K562 (cell line): ENCODE data around the gene ANGPTL7. TPM values are rescaled to one million over a fixed set of nuclear protein-coding genes. Genes with fewer than 3 reads are reported as not detected.

ENCODE experiments used
- ATAC-seq: fragments of 200-7000 bp; cut with Tn5 transposase; 3 replicates; pipeline ENCODE4 v1.9.1; 2020; ENCODE audit warnings: moderate library complexity
- BruUV-seq: library from RNA; stranded (reverse); fragments of 400-500 nt; replicated peaks from 2 replicates; lab custom pipeline; 2021; lab: Mats Ljungman, UMichigan
- CTCF ChIA-PET: fragments of 300-600 bp; formaldehyde crosslinking; extraction: SDS; loops from one replicate; lab custom pipeline; 2021; ENCODE audit warnings: low intra/inter-chr PET ratio; lab: Yijun Ruan, JAX
- POLR2A ChIA-PET: fragments of 300-600, 350-650 bp; sonication (Branson Sonifier 250); formaldehyde crosslinking; extraction: SDS; loops from one replicate; lab custom pipeline; 2021; ENCODE audit warnings: antibody characterized with exemption, inconsistent platforms; lab: Yijun Ruan, JAX
- DNase-seq, 4 experiments: peaks; one replicate each; pipeline versions ENCODE4 v3.0.0 to v3.0.0-alpha.2; 2011 to 2018; ENCODE audit warnings: low spot score in 3 of 4, mixed read lengths in 3 of 4; ENCODE audit errors: extremely low read depth in 1 of 4
- FAIRE-seq: peaks from 2 replicates; lab custom pipeline; 2011; peaks lifted over from hg19 to GRCh38; lab: Jason Lieb, UNC
- H2AFZ ChIP-seq: 2 replicates; pipeline ENCODE4 v1.6.0; 2011; ENCODE audit warnings: low read depth, low read length, control low read depth, inconsistent platforms
- H3K27ac ChIP-seq: fragments of 200-600 bp; 3 replicates; pipeline ENCODE4 v1.8.0; 2011; ENCODE audit warnings: low read depth, mild to moderate bottlenecking, control low read depth, inconsistent platforms, low read length, moderate library complexity, mixed read lengths; ENCODE audit errors: extremely low read depth
- H3K27me3 ChIP-seq, 2 experiments: fragments of 300-600 bp in 1 of 2; 2 replicates in 1 of 2; 3 replicates in 1 of 2; pipeline versions ENCODE4 v1.6.0 to v1.8.0; 2011; ENCODE audit warnings: inconsistent platforms in 2 of 2, low read length in 2 of 2, mild to moderate bottlenecking in 1 of 2, mixed read lengths in 1 of 2, moderate library complexity in 1 of 2; ENCODE audit not compliant: control insufficient read depth in 2 of 2, insufficient read depth in 2 of 2
- H3K36me3 ChIP-seq: fragments of 300-600 bp; 3 replicates; pipeline ENCODE4 v1.8.0; 2011; ENCODE audit warnings: mild to moderate bottlenecking, low read length, inconsistent platforms; ENCODE audit not compliant: control insufficient read depth, insufficient read depth
- H3K4me1 ChIP-seq, 2 experiments: fragments of 200-600 bp in 1 of 2; replicated peaks in 1 of 2; 2 replicates in 1 of 2; 3 replicates in 1 of 2; pipeline versions ENCODE4 v1.5.1 to v1.8.0; 2011; ENCODE audit warnings: inconsistent platforms in 2 of 2, low read length in 2 of 2, mild to moderate bottlenecking in 1 of 2, mixed read lengths in 1 of 2, moderate library complexity in 1 of 2; ENCODE audit not compliant: control insufficient read depth in 2 of 2, insufficient read depth in 2 of 2
- H3K4me2 ChIP-seq: 2 replicates; pipeline ENCODE4 v1.6.1; 2011; ENCODE audit warnings: low read length, control low read depth, inconsistent platforms, mixed read lengths; ENCODE audit not compliant: insufficient read depth
- H3K4me3 ChIP-seq: fragments of 200-600 bp; sonication (generic), shearing (Covaris generic); 2 replicates; pipeline ENCODE4 v1.5.1; 2016; ENCODE audit warnings: control low read depth, inconsistent platforms
- H3K79me2 ChIP-seq: fragments of 200-600 bp; 3 replicates; pipeline ENCODE4 v1.8.0; 2011; ENCODE audit warnings: low read length, inconsistent platforms; ENCODE audit not compliant: control insufficient read depth, insufficient read depth
- H3K9ac ChIP-seq, 2 experiments: 2 replicates each; pipeline versions ENCODE4 v1.6.0 to v1.6.1; 2011; ENCODE audit warnings: low read depth in 2 of 2, low read length in 2 of 2, control low read depth in 1 of 2, inconsistent platforms in 1 of 2, mild to moderate bottlenecking in 1 of 2, mixed read lengths in 1 of 2; ENCODE audit not compliant: insufficient read depth in 1 of 2
- H3K9me1 ChIP-seq: one replicate; pipeline ENCODE4 v1.6.0; 2011; ENCODE audit warnings: inconsistent platforms, mild to moderate bottlenecking, low read length, moderate library complexity; ENCODE audit not compliant: control insufficient read depth, insufficient read depth
- H3K9me3 ChIP-seq: replicated peaks from 2 replicates; pipeline ENCODE4 v1.5.1; 2011; ENCODE audit warnings: low read depth, low read length, inconsistent platforms; ENCODE audit not compliant: control insufficient read depth, insufficient read depth
- H4K20me1 ChIP-seq: replicated peaks from 2 replicates; pipeline ENCODE4 v1.6.1; 2011; ENCODE audit warnings: low read length, inconsistent platforms, mixed read lengths; ENCODE audit not compliant: control insufficient read depth, insufficient read depth
- ARID4B ChIP-seq: sonication (generic); formaldehyde crosslinking; IDR thresholded peaks from 2 replicates; pipeline ENCODE4 v1.8.0; 2022; ENCODE audit warnings: mild to moderate bottlenecking, missing genetic modification reagents
- DMBX1 ChIP-seq: fragments of 250-450 bp; sonication (Bioruptor Pico); IDR thresholded peaks from 2 replicates; pipeline ENCODE4 v1.8.0; 2022; ENCODE audit warnings: inconsistent platforms, mild to moderate bottlenecking, moderate library complexity, borderline replicate concordance
- HCFC1 ChIP-seq: IDR thresholded peaks from 2 replicates; pipeline ENCODE4 v1.6.1; 2012; ENCODE audit warnings: low read depth, low read length, improper control_type of control experiment
- LEF1 ChIP-seq: fragments of 450-650 bp; IDR thresholded peaks from 2 replicates; pipeline ENCODE4 v1.6.1; 2016; ENCODE audit warnings: mild to moderate bottlenecking
- MAZ ChIP-seq, 2 experiments: fragments of 450-650 bp in 1 of 2; sonication (generic) in 1 of 2; formaldehyde crosslinking; IDR thresholded peaks in 1 of 2; conservative IDR thresholded peaks in 1 of 2; 2 replicates each; pipeline versions ENCODE4 v1.4.0 to v1.5.0; 2020; ENCODE audit warnings: mild to moderate bottlenecking in 1 of 2, missing genetic modification reagents in 1 of 2
- MXI1 ChIP-seq: IDR thresholded peaks from 2 replicates; pipeline ENCODE4 v1.6.1; 2011; ENCODE audit warnings: low read depth, mild to moderate bottlenecking, improper control_type of control experiment, low read length
- MYC ChIP-seq, 2 experiments: fragments of 250-450 bp in 1 of 2; sonication (Bioruptor Pico) in 1 of 2; IDR thresholded peaks; 2 replicates each; pipeline versions ENCODE4 v1.5.1 to v1.6.1; 2012 to 2021; ENCODE audit warnings: low read depth in 2 of 2, borderline replicate concordance in 1 of 2, improper control_type of control experiment in 1 of 2, low read length in 1 of 2, mild to moderate bottlenecking in 1 of 2, moderate library complexity in 1 of 2
- NCOA2 ChIP-seq, 2 experiments: fragments of 450-650 bp; IDR thresholded peaks; 2 replicates each; pipeline ENCODE4 v1.6.1; 2018; ENCODE audit warnings: mild to moderate bottlenecking in 2 of 2, moderate library complexity in 1 of 2; ENCODE audit not compliant: partially characterized antibody in 2 of 2
- ZNF12 ChIP-seq: sonication (generic); formaldehyde crosslinking; IDR thresholded peaks from 2 replicates; pipeline ENCODE4 v1.4.0; 2020; ENCODE audit warnings: mild to moderate bottlenecking, missing genetic modification reagents
- ZNF507 ChIP-seq: conservative IDR thresholded peaks from 2 replicates; pipeline ENCODE4 v1.6.1; 2017; ENCODE audit warnings: missing genetic modification characterization, missing compliant biosample characterization
- WGBS: fragments of 100-300 bp; shearing (Covaris generic); methylation state at CpG from one replicate; pipeline ENCODE4 v1.1.6; 2016; ENCODE audit warnings: low coverage, mixed read lengths; ENCODE audit not compliant: insufficient coverage; ENCODE audit errors: missing lambda C conversion rate; 5-methylcytosine and 5-hydroxymethylcytosine counted together
- in situ Hi-C: fragments of 300-500 bp; cut with MboI; formaldehyde crosslinking; loops from 4 replicates; pipeline ENCODE4 v1.15.0; 2018; ENCODE audit warnings: inconsistent platforms, mixed read lengths
- intact Hi-C: fragments of 100-400 bp; cut with micrococcal nuclease; formaldehyde crosslinking; loops from 2 replicates; pipeline ENCODE4 v1.14.2; 2022
- polyA plus RNA-seq, 8 experiments: library from polyadenylated mRNA; depleted of rRNA in 4 of 8; stranded (reverse) in 5 of 8; unstranded in 3 of 8; fragments of >200 nt; fragmentation: Nextera tagmentation in 2 of 8; fragmentation: Illumina TruSeq in 1 of 8; extraction: Ambion mirVana in 2 of 8; extraction: Trizol in 1 of 8; gene quantifications; 2 replicates each; pipeline versions ENCODE4 v1.2.1 to v1.2.3, GENCODE V29; 2011 to 2014; ENCODE audit warnings: inconsistent platforms in 1 of 8, missing spikeins in 1 of 8
- total RNA-seq, 7 experiments: library from RNA; depleted of rRNA in 6 of 7; stranded (reverse); fragments of >200 nt in 6 of 7; fragmentation: Illumina TruSeq in 2 of 7; extraction: Trizol in 2 of 7; gene quantifications; 2 replicates each; pipeline versions ENCODE4 v1.2.1 to v1.2.3, GENCODE V29; 2011 to 2021; ENCODE audit warnings: low replicate concordance in 1 of 7
- TF ChIP-seq, protein P1 (sequence below): fragments of 250-450 bp; sonication (Bioruptor Pico); IDR thresholded peaks from 2 replicates; pipeline ENCODE4 v1.9.0; 2021; ENCODE audit warnings: mild to moderate bottlenecking
- TF ChIP-seq, protein P2 (sequence below): fragments of 250-450 bp; sonication (Bioruptor Pico); IDR thresholded peaks from 2 replicates; pipeline ENCODE4 v1.8.0; 2022; ENCODE audit warnings: inconsistent platforms
- TF ChIP-seq, protein P3 (sequence below): fragments of 450-650 bp; conservative IDR thresholded peaks from 2 replicates; pipeline ENCODE4 v1.6.1; 2016; ENCODE audit warnings: missing genetic modification characterization, low read depth, mild to moderate bottlenecking, control low read depth, missing compliant biosample characterization

ANGPTL7 gene
- total and polyA plus RNA-seq, 9 of the 15 experiments (the other 6 are each of a cell fraction or from before 2014, with no cell fraction given): not detected

- FAIRE-seq: no peak
- POLR2A ChIA-PET: interaction anchor here (2.0 kb wide), 1 partner anchor 12 kb away, joined by 4 read pairs; no protein-coding TSS in a partner anchor
- DNase-seq: no peak
- WGBS: 81% methylated on average over 7 of the region's 10 CpGs
- Histone ChIP-seq H4K20me1 (no peaks in the 10 kb centered on the region; the same call in 1 of the 2 replicates), H3K9me3 (no peaks in the 10 kb centered on the region), H3K36me3 (peaks cover 47% of the 10 kb centered on the region), H3K4me3 (no peak overlapping the region), H3K4me2 (no peak overlapping the region), H3K4me1 (peaks cover 0 to 13% of the 10 kb centered on the region in 2 experiments; a peak in 4 of 5 replicates), H3K9me1 (no peaks in the 10 kb centered on the region), H3K9ac (no peak overlapping the region), H3K27me3 (no peaks in the 10 kb centered on the region), H2AFZ (no peak overlapping the region), H3K27ac (no peak overlapping the region), H3K79me2 (no peaks in the 10 kb centered on the region)
- in situ Hi-C loops (no loop called here), intact Hi-C loops (no loop called here)
- no peak for ATAC-seq
- no TSS peak for BruUV-seq
- CTCF ChIA-PET: interaction anchor here (0.6 kb wide), 1 partner anchor 751 kb away, joined by 3 read pairs; the partner anchor contains the start of gene KIAA2013
- TF ChIP-seq ARID4B (no peak), ZNF507 (no peak), HCFC1 (no peak), DMBX1 (CRISPR knock-in tag) (no peak), MAZ (CRISPR knock-in tag; conservative IDR thresholded peaks at IDR 0.05 in 1 of 2, IDR thresholded peaks at IDR 0.05 in 1 of 2) (no peak), LEF1 (no peak), MYC (IDR thresholded peaks at IDR 0.05; ENCODE audit: low read depth, low read length) (no peak), MYC (CRISPR knock-in tag; IDR thresholded peaks at IDR 0.05; ENCODE audit: borderline replicate concordance, low read depth) (no peak), NCOA2 (IDR thresholded peaks at IDR 0.05; ENCODE audit: partially characterized antibody in 2 of 2) (no peak), ZNF12 (no peak), MXI1 (no peak)
- TF ChIP-seq, protein P1, sequence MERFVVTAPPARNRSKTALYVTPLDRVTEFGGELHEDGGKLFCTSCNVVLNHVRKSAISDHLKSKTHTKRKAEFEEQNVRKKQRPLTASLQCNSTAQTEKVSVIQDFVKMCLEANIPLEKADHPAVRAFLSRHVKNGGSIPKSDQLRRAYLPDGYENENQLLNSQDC (CRISPR knock-in tag): no peak
- TF ChIP-seq, protein P2, sequence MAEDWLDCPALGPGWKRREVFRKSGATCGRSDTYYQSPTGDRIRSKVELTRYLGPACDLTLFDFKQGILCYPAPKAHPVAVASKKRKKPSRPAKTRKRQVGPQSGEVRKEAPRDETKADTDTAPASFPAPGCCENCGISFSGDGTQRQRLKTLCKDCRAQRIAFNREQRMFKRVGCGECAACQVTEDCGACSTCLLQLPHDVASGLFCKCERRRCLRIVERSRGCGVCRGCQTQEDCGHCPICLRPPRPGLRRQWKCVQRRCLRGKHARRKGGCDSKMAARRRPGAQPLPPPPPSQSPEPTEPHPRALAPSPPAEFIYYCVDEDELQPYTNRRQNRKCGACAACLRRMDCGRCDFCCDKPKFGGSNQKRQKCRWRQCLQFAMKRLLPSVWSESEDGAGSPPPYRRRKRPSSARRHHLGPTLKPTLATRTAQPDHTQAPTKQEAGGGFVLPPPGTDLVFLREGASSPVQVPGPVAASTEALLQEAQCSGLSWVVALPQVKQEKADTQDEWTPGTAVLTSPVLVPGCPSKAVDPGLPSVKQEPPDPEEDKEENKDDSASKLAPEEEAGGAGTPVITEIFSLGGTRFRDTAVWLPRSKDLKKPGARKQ (CRISPR knock-in tag): no peak
- TF ChIP-seq, protein P3, sequence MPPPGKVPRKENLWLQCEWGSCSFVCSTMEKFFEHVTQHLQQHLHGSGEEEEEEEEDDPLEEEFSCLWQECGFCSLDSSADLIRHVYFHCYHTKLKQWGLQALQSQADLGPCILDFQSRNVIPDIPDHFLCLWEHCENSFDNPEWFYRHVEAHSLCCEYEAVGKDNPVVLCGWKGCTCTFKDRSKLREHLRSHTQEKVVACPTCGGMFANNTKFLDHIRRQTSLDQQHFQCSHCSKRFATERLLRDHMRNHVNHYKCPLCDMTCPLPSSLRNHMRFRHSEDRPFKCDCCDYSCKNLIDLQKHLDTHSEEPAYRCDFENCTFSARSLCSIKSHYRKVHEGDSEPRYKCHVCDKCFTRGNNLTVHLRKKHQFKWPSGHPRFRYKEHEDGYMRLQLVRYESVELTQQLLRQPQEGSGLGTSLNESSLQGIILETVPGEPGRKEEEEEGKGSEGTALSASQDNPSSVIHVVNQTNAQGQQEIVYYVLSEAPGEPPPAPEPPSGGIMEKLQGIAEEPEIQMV: no peak
Observed at GRCh38 chr1:11175461-11175860, 13.7 kb upstream of the ANGPTL7 start.
